GM11168 (cell line): ENCODE measurements around the gene MMP17.

Experiments
- in situ Hi-C: fragments of 300-500 bp; cut with MboI; formaldehyde crosslinking; loops from one replicate; pipeline ENCODE4 v1.12.0; 2022; ENCODE audit warnings: low sequenced_read_pairs; ENCODE audit not compliant: unreplicated experiment

Gene MMP17

GRCh38 chr12:131845121-131845520 lies 16.9 kb downstream of the MMP17 start:
- in situ Hi-C loops, result no loop called here

- in situ Hi-C loops, result no loop called here
Observed at GRCh38 chr12:131847456-131847855, 19.3 kb downstream of the MMP17 start.

GRCh38 chr12:131848753-131849152 lies 20.6 kb downstream of the MMP17 start:
- in situ Hi-C loops, result no loop called here

- in situ Hi-C loops, result no loop called here
Observed at GRCh38 chr12:131849700-131850553, 21.7 kb downstream of the MMP17 start.

- in situ Hi-C loops, result no loop called here
Observed at GRCh38 chr12:131850856-131851559, 22.8 kb downstream of the MMP17 start.

- in situ Hi-C loops, result no loop called here
Observed at GRCh38 chr12:131851741-131852550, 23.8 kb downstream of the MMP17 start.

- in situ Hi-C loops, result no loop called here
Observed at GRCh38 chr12:131852551-131853299, 24.5 kb downstream of the MMP17 start.

- in situ Hi-C loops, result no loop called here
Observed at GRCh38 chr12:131853832-131854797, 25.9 kb downstream of the MMP17 start.

GRCh38 chr12:131854861-131855476 lies 26.8 kb downstream of the MMP17 start:
- in situ Hi-C loops, result no loop called here

GRCh38 chr12:131855521-131856142 lies 27.4 kb downstream of the MMP17 start:
- in situ Hi-C loops, result no loop called here

- in situ Hi-C loops, result no loop called here
Observed at GRCh38 chr12:131856366-131857097, 28.3 kb downstream of the MMP17 start.

GRCh38 chr12:131857908-131858850 lies 30.0 kb downstream of the MMP17 start:
- in situ Hi-C loops, result no loop called here

GRCh38 chr12:131860472-131861260 lies 32.5 kb downstream of the MMP17 start:
- in situ Hi-C loops, result no loop called here

GRCh38 chr12:131861261-131862083 lies 33.3 kb downstream of the MMP17 start:
- in situ Hi-C loops, result no loop called here

GRCh38 chr12:131862084-131862441 lies 33.9 kb downstream of the MMP17 start:
- in situ Hi-C loops, result no loop called here
